DND-41 (cell line): ENCODE data around the gene HECTD2.

ENCODE experiments used
- EZH2 ChIP-seq: IDR thresholded peaks from 3 replicates; pipeline ENCODE4 v1.6.1; 2012; ENCODE audit warnings: borderline replicate concordance, low read depth, mild to moderate bottlenecking, moderate library complexity, low read length, inconsistent platforms; ENCODE audit not compliant: severe bottlenecking
- TF ChIP-seq, protein P1 (sequence below): IDR thresholded peaks from 2 replicates; pipeline ENCODE4 v1.5.1; 2012; ENCODE audit warnings: borderline replicate concordance, low read length, moderate library complexity, mild to moderate bottlenecking; ENCODE audit not compliant: poor library complexity, severe bottlenecking; ENCODE audit errors: extremely low read depth

DNA sequence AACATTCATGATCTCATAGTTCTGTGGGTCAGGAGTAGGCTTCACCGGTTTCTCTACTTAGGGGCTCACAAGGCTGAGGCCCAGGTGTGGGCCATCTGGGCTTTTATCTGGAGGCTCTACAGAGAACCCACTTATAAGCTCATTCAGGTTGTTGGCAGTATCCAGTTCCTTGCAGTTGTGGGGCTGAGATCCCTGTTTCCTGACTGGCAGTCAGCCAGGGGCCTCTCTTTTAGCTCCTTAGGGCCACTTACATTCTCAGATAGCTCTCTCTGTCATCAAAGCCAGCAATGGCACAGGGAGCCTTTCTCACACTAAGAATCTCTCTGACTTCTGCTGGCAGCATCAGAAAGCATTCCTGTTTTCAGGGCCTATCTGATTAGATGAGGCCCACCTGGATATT is 18.2 kb upstream of the HECTD2 start:
- TF ChIP-seq, protein P1, sequence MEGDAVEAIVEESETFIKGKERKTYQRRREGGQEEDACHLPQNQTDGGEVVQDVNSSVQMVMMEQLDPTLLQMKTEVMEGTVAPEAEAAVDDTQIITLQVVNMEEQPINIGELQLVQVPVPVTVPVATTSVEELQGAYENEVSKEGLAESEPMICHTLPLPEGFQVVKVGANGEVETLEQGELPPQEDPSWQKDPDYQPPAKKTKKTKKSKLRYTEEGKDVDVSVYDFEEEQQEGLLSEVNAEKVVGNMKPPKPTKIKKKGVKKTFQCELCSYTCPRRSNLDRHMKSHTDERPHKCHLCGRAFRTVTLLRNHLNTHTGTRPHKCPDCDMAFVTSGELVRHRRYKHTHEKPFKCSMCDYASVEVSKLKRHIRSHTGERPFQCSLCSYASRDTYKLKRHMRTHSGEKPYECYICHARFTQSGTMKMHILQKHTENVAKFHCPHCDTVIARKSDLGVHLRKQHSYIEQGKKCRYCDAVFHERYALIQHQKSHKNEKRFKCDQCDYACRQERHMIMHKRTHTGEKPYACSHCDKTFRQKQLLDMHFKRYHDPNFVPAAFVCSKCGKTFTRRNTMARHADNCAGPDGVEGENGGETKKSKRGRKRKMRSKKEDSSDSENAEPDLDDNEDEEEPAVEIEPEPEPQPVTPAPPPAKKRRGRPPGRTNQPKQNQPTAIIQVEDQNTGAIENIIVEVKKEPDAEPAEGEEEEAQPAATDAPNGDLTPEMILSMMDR: no peak
- TF ChIP-seq EZH2: no peak
